DOHH2 (cell line): ENCODE data around the gene RIN3.
A peak's percentile ranks its signal among the peaks of the same experiment; 100 is the strongest.

Source experiments
- H3F3A ChIP-seq: fragments of 200-600 bp; sonication (generic), shearing (Covaris generic); 2 replicates; pipeline ENCODE4 v1.6.0; 2016; ENCODE audit warnings: antibody characterized with exemption, mild to moderate bottlenecking; ENCODE audit not compliant: control insufficient read depth, insufficient read depth
- H3K27ac ChIP-seq: fragments of 200-600 bp; sonication (generic); 2 replicates; pipeline ENCODE4 v1.5.1; 2014; ENCODE audit warnings: low read depth, mild to moderate bottlenecking, low read length, moderate library complexity
- H3K27me3 ChIP-seq: fragments of 200-600 bp; sonication (generic); 2 replicates; pipeline ENCODE4 v1.6.1; 2014; ENCODE audit warnings: mild to moderate bottlenecking, low read length, mixed read lengths; ENCODE audit not compliant: control insufficient read depth
- H3K36me3 ChIP-seq: fragments of 200-600 bp; sonication (generic); 2 replicates; pipeline ENCODE4 v1.6.1; 2014; ENCODE audit warnings: mild to moderate bottlenecking, low read length, moderate library complexity, mixed read lengths; ENCODE audit not compliant: control insufficient read depth
- H3K4me1 ChIP-seq: fragments of 200-600 bp; sonication (generic); 2 replicates; pipeline ENCODE4 v1.6.1; 2014; ENCODE audit warnings: mild to moderate bottlenecking, low read length, mixed read lengths; ENCODE audit not compliant: control insufficient read depth
- H3K4me2 ChIP-seq: fragments of 200-600 bp; sonication (generic); 2 replicates; pipeline ENCODE4 v1.6.0; 2014; ENCODE audit warnings: mild to moderate bottlenecking, low read length, moderate library complexity
- H3K4me3 ChIP-seq: fragments of 200-600 bp; sonication (generic); 2 replicates; pipeline ENCODE4 v1.5.1; 2014; ENCODE audit warnings: mild to moderate bottlenecking, low read length, mixed read lengths
- H3K79me2 ChIP-seq: fragments of 200-600 bp; sonication (generic); 2 replicates; pipeline ENCODE4 v1.6.1; 2014; ENCODE audit warnings: mild to moderate bottlenecking, low read length, mixed read lengths; ENCODE audit not compliant: control insufficient read depth
- H3K9me2 ChIP-seq: fragments of 200-600 bp; sonication (generic); replicated peaks from 2 replicates; pipeline ENCODE4 v1.6.1; 2014; ENCODE audit warnings: mild to moderate bottlenecking, low read length, mixed read lengths; ENCODE audit not compliant: control insufficient read depth
- H3K9me3 ChIP-seq: fragments of 200-600 bp; sonication (generic); 2 replicates; pipeline ENCODE4 v1.6.1; 2014; ENCODE audit warnings: antibody characterized with exemption, low read length, mixed read lengths; ENCODE audit not compliant: control insufficient read depth, insufficient read depth
- H4K20me1 ChIP-seq: fragments of 200-600 bp; sonication (generic); 2 replicates; pipeline ENCODE4 v1.6.0; 2014; ENCODE audit warnings: low read depth, mild to moderate bottlenecking, antibody characterized with exemption, low read length, moderate library complexity; ENCODE audit not compliant: control insufficient read depth, insufficient read depth
- EZH2phosphoT487 ChIP-seq: fragments of 200-600 bp; sonication (generic); IDR thresholded peaks from 2 replicates; pipeline ENCODE4 v1.6.1; 2017; ENCODE audit warnings: borderline replicate concordance, mild to moderate bottlenecking, antibody characterized with exemption, low read length, moderate library complexity, mixed read lengths
- TF ChIP-seq, protein P1 (sequence below): fragments of 200-600 bp; sonication (generic); IDR thresholded peaks from one replicate; pipeline ENCODE4 v1.5.1; 2014; ENCODE audit warnings: antibody characterized with exemption, mild to moderate bottlenecking, low read depth, low read length; ENCODE audit not compliant: poor library complexity, severe bottlenecking

The RIN3 gene

DNA sequence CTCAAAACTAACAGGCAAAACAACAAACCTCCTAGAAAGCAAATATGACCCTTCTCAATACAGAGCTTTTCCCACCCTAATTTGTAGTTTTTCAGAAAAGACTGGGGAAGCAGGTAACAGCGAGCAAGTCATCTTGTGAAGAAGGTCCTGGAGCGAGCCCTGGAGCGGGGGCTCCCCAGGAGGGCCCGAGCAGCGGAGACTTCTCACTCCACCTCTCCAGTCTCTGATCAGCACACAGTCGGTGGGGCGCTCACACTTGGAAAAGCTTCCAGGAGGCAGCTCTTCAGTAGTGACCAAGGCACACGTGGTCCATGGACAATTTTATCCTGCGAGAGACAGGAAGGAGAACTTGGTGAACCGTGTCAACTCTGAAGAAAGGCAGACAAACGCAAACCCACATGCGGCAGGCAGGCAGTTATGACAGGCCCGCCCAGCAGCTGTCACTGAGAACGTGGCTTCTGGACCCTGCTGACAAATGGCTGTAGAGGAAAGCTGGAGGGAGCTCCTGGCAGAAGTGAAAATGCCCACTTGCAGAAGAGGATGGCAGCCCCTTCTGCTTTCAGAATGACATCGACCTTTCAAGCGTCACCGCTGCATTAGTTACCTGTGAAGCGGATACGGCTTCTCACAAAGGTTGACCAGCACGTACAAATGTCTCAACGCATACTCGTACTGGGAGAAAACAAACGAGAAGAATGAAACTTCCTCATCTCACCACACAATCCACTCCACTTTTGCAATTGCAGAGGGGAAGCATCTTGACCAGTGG is 190.6 kb downstream of the RIN3 start:
- TF ChIP-seq, protein P1, sequence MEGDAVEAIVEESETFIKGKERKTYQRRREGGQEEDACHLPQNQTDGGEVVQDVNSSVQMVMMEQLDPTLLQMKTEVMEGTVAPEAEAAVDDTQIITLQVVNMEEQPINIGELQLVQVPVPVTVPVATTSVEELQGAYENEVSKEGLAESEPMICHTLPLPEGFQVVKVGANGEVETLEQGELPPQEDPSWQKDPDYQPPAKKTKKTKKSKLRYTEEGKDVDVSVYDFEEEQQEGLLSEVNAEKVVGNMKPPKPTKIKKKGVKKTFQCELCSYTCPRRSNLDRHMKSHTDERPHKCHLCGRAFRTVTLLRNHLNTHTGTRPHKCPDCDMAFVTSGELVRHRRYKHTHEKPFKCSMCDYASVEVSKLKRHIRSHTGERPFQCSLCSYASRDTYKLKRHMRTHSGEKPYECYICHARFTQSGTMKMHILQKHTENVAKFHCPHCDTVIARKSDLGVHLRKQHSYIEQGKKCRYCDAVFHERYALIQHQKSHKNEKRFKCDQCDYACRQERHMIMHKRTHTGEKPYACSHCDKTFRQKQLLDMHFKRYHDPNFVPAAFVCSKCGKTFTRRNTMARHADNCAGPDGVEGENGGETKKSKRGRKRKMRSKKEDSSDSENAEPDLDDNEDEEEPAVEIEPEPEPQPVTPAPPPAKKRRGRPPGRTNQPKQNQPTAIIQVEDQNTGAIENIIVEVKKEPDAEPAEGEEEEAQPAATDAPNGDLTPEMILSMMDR, result no peak
- no peak for TF ChIP-seq EZH2phosphoT487
- H3K36me3 ChIP-seq, result no peaks in the 10 kb centered on the region
- peak overlapping the region; percentile 46 for H3K4me3 ChIP-seq
- no peaks in the 10 kb centered on the region for H3F3A ChIP-seq
- H4K20me1 ChIP-seq, result no peaks in the 10 kb centered on the region
- peaks cover 33% of the 10 kb centered on the region for H3K4me1 ChIP-seq
- no peaks in the 10 kb centered on the region for H3K9me2 ChIP-seq
- H3K4me2 ChIP-seq, result peak overlapping the region; percentile 58
- no peaks in the 10 kb centered on the region for H3K79me2 ChIP-seq
- H3K27ac ChIP-seq, result peak overlapping the region; percentile 32
- no peaks in the 10 kb centered on the region for H3K27me3 ChIP-seq
- H3K9me3 ChIP-seq, result no peaks in the 10 kb centered on the region

DNA sequence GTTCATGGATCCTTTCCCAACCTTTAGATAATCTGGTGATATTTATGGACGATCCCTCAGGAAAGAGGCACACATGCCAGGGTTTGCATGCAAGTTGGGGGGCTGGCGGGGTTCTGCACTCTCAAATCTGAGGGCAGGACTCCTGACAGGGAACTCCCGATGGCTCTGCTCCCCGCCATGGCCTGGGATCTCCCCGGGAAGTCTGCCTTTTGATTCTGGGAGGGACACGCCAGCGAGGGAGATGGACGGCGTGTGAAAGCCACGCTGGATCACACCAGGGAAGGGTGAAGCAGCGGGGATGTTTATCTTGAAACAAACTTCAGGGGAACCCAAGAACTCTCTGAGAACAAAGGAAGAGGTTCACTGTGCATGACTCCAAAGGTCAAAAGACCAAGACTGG is 191.2 kb downstream of the RIN3 start:
- Histone ChIP-seq H3K79me2 (no peaks in the 10 kb centered on the region), H3K4me2 (peak overlapping the region; percentile 58), H3F3A (no peaks in the 10 kb centered on the region), H3K27me3 (no peaks in the 10 kb centered on the region), H3K27ac (no peak overlapping the region), H3K4me3 (peak overlapping the region; percentile 46), H3K4me1 (peaks cover 29% of the 10 kb centered on the region), H3K36me3 (no peaks in the 10 kb centered on the region), H4K20me1 (no peaks in the 10 kb centered on the region), H3K9me3 (no peaks in the 10 kb centered on the region), H3K9me2 (no peaks in the 10 kb centered on the region)
- TF ChIP-seq EZH2phosphoT487, result no peak
- TF ChIP-seq, protein P1, result no peak

DNA sequence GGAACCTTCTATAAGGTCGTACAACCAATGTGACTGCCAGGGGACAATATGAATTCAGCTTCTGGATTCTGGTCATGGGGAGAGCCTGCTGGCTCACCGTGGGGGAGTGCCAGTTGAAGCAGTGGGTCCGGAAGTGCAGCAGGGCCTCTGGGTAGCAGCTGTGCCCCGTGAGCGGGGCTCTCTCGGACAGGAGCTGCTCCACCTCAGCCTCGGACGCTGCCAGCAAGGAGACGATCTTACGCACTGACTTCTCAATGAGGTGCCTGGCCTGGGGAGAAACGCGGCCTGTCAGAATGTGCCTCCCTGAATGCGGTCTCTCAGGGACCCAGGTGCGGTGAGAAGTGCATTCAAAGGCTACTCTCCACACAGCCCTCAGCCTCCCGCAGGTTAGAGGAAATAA is 192.8 kb downstream of the RIN3 start:
- no peak overlapping the region for H3K27ac ChIP-seq

More for the DNA sequence above, 192.8 kb downstream of the RIN3 start:
- H3K9me3 ChIP-seq, result no peaks in the 10 kb centered on the region
- H3F3A ChIP-seq, result no peaks in the 10 kb centered on the region
- H3K27me3 ChIP-seq, result no peaks in the 10 kb centered on the region
- no peaks in the 10 kb centered on the region for H4K20me1 ChIP-seq
- H3K4me3 ChIP-seq, result no peak overlapping the region
- H3K36me3 ChIP-seq, result no peaks in the 10 kb centered on the region
- no peaks in the 10 kb centered on the region for H3K79me2 ChIP-seq
- no peak overlapping the region for H3K4me2 ChIP-seq
- no peak for TF ChIP-seq EZH2phosphoT487
- TF ChIP-seq, protein P1, result no peak
- H3K9me2 ChIP-seq, result no peaks in the 10 kb centered on the region
- peaks cover 29% of the 10 kb centered on the region for H3K4me1 ChIP-seq
